SK-N-SH treated with all-trans-retinoic acid at 6 μM for 48 hours (cell line): ENCODE results near the gene ADGRB2.

Source experiments
- ARNTL ChIP-seq: fragments of 450-650 bp; formaldehyde crosslinking; IDR thresholded peaks from 2 replicates; pipeline ENCODE4 v1.5.0; 2020; ENCODE audit warnings: low read depth, mild to moderate bottlenecking, moderate library complexity, borderline replicate concordance
- CREB5 ChIP-seq: fragments of 250-450 bp; sonication (Bioruptor Pico); IDR thresholded peaks from 2 replicates; pipeline ENCODE4 v1.5.1; 2020; ENCODE audit warnings: low read depth, mild to moderate bottlenecking, moderate library complexity
- ISL1 ChIP-seq: fragments of 250-450 bp; sonication (Bioruptor Pico); IDR thresholded peaks from 2 replicates; pipeline ENCODE4 v2.1.2; 2022; ENCODE audit warnings: mild to moderate bottlenecking, moderate library complexity
- PATZ1 ChIP-seq: fragments of 250-450 bp; sonication (Bioruptor Pico); IDR thresholded peaks from 2 replicates; pipeline ENCODE4 v1.8.0; 2020; ENCODE audit warnings: mild to moderate bottlenecking, moderate library complexity, borderline replicate concordance
- POU6F1 ChIP-seq: fragments of 250-450 bp; sonication (Bioruptor Pico); IDR thresholded peaks from 2 replicates; pipeline ENCODE4 v1.8.0; 2021; ENCODE audit warnings: low read depth, mild to moderate bottlenecking, moderate library complexity, borderline replicate concordance
- RARB ChIP-seq: fragments of 250-450 bp; sonication (Bioruptor Pico); IDR thresholded peaks from 2 replicates; pipeline ENCODE4 v1.8.0; 2021; ENCODE audit warnings: mild to moderate bottlenecking, moderate library complexity
- SNAI2 ChIP-seq: fragments of 250-450 bp; sonication (Bioruptor Pico); IDR thresholded peaks from 2 replicates; pipeline ENCODE4 v1.5.0; 2020; ENCODE audit warnings: mild to moderate bottlenecking, moderate library complexity
- TOX ChIP-seq: fragments of 250-450 bp; sonication (Bioruptor Pico); IDR thresholded peaks from 2 replicates; pipeline ENCODE4 v1.8.0; 2021; ENCODE audit warnings: mild to moderate bottlenecking, moderate library complexity, borderline replicate concordance
- TSHZ2 ChIP-seq: fragments of 250-450 bp; sonication (Bioruptor Pico); IDR thresholded peaks from 2 replicates; pipeline ENCODE4 v1.5.0; 2020; ENCODE audit warnings: mild to moderate bottlenecking, moderate library complexity
- ZFP3 ChIP-seq: fragments of 250-450 bp; sonication (Bioruptor Pico); IDR thresholded peaks from 2 replicates; pipeline ENCODE4 v1.5.0; 2020; ENCODE audit warnings: mild to moderate bottlenecking, moderate library complexity
- ZNF565 ChIP-seq: fragments of 450-650 bp; formaldehyde crosslinking; conservative IDR thresholded peaks from 2 replicates; pipeline ENCODE4 v1.5.0; 2020; ENCODE audit warnings: low read depth, mild to moderate bottlenecking, moderate library complexity
- ZNF70 ChIP-seq: fragments of 450-650 bp; formaldehyde crosslinking; IDR thresholded peaks from 2 replicates; pipeline ENCODE4 v1.5.0; 2020; ENCODE audit warnings: mild to moderate bottlenecking, moderate library complexity

- no peak for TF ChIP-seq ARNTL (CRISPR knock-in tag)
- TF ChIP-seq SNAI2, result no peak
- no peak for TF ChIP-seq ZNF565 (CRISPR knock-in tag)
- TF ChIP-seq PATZ1 (CRISPR knock-in tag), result no peak
- TF ChIP-seq RARB (CRISPR knock-in tag), result no peak
- no peak for TF ChIP-seq ZNF70 (CRISPR knock-in tag)
- TF ChIP-seq POU6F1 (CRISPR knock-in tag), result no peak
- no peak for TF ChIP-seq CREB5 (CRISPR knock-in tag)
- no peak for TF ChIP-seq ISL1 (CRISPR knock-in tag)
- no peak for TF ChIP-seq TOX
- no peak for TF ChIP-seq TSHZ2 (CRISPR knock-in tag)
- TF ChIP-seq ZFP3, result no peak
Observed at GRCh38 chr1:31735571-31735970, 28.6 kb downstream of the ADGRB2 start.
